ENCODE data around the gene MIER2.

The MIER2 gene

DNA sequence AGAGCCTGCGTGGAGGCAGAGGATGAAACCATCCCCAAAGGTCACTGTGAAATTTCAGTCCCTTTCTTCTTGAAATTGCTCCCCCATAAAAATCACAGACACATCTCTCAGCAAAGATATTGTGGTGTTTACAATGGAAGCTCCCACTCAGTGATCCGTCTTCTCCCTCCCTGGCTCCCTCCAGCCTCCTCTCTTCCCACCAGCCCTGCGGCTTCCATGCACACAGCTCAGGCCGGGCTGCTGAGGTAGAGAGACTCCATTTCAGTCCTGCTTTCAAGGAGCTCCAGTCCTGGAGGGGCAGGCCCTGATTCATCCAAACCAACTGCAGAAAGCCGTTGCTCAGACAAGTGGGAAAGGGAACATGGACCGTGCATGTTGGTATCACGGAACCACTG lies 24.0 kb upstream of the MIER2 start:
- no peak for DNase-seq (ENCODE audit: extremely low read depth, low read depth)
- TF ChIP-seq, protein P1, sequence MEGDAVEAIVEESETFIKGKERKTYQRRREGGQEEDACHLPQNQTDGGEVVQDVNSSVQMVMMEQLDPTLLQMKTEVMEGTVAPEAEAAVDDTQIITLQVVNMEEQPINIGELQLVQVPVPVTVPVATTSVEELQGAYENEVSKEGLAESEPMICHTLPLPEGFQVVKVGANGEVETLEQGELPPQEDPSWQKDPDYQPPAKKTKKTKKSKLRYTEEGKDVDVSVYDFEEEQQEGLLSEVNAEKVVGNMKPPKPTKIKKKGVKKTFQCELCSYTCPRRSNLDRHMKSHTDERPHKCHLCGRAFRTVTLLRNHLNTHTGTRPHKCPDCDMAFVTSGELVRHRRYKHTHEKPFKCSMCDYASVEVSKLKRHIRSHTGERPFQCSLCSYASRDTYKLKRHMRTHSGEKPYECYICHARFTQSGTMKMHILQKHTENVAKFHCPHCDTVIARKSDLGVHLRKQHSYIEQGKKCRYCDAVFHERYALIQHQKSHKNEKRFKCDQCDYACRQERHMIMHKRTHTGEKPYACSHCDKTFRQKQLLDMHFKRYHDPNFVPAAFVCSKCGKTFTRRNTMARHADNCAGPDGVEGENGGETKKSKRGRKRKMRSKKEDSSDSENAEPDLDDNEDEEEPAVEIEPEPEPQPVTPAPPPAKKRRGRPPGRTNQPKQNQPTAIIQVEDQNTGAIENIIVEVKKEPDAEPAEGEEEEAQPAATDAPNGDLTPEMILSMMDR (IDR thresholded peaks at IDR 0.05; ENCODE audit: low read depth, low read length) = no peak

DNA sequence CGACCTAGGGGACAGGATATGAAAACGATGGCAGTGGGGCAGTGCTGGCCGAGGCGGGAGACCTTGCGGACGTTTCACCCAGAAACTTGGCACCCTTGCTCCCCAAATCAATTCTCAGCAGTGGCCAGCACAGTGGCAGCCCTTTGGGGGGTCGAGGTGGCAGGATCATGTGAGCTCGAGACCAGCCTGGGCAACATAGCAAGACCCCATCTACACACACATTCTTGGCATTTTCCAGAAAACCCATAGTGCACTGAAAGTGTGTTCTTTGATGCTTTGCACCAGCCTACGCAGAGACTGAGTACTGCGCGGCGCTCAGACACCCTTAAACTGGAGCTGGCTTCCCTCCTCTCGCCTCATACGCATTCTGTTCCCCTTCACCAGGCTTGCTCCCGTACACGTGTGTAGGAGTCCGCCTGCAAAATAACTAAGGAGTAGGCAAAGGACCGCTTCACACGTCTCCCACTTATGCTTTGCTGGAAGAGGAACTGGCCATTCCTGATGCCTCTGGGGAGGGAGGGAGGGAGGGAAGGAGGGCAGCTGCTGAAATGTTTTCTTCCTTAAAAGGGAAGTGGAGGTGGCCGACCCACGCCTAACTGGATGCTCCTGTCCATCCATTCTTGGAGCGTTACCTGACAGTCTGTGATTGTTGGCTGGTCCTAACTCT lies 23.5 kb upstream of the MIER2 start:
- no peak for DNase-seq (ENCODE audit: extremely low read depth, low read depth)
- TF ChIP-seq, protein P1 (IDR thresholded peaks at IDR 0.05; ENCODE audit: low read depth, low read length) = no peak

DNA sequence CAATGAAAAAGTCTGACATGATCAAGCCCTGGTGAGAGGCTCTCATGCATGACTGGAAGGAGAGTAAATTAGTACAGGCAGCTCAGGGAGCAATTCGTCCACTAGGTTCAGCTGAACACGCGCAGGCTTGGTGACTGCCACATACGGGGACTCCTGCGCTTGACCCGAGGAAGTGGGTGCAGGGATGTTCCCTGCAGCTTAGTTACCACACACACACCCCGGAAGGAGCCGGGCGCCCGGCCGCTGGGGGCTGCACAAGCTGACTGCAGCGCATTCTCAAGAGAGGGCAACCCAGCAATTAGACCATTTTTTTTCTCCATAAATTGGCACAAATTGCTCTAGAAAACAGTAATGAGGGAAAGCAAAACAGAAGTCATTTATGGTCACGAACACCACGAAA lies 23.0 kb upstream of the MIER2 start:
- DNase-seq (ENCODE audit: extremely low read depth, low read depth) = no peak
- TF ChIP-seq, protein P1 (IDR thresholded peaks at IDR 0.05; ENCODE audit: low read depth, low read length) = no peak

- DNase-seq (ENCODE audit: extremely low read depth, low read depth) = no peak
- TF ChIP-seq, protein P1 (IDR thresholded peaks at IDR 0.05; ENCODE audit: low read depth, low read length) = no peak
Observed at GRCh38 chr19:366951-367350, 22.4 kb upstream of the MIER2 start.

GRCh38 chr19:366205-366783 lies 21.7 kb upstream of the MIER2 start:
- no peak for DNase-seq (ENCODE audit: extremely low read depth, low read depth)
- TF ChIP-seq, protein P1 (IDR thresholded peaks at IDR 0.05; ENCODE audit: low read depth, low read length) = no peak

DNA sequence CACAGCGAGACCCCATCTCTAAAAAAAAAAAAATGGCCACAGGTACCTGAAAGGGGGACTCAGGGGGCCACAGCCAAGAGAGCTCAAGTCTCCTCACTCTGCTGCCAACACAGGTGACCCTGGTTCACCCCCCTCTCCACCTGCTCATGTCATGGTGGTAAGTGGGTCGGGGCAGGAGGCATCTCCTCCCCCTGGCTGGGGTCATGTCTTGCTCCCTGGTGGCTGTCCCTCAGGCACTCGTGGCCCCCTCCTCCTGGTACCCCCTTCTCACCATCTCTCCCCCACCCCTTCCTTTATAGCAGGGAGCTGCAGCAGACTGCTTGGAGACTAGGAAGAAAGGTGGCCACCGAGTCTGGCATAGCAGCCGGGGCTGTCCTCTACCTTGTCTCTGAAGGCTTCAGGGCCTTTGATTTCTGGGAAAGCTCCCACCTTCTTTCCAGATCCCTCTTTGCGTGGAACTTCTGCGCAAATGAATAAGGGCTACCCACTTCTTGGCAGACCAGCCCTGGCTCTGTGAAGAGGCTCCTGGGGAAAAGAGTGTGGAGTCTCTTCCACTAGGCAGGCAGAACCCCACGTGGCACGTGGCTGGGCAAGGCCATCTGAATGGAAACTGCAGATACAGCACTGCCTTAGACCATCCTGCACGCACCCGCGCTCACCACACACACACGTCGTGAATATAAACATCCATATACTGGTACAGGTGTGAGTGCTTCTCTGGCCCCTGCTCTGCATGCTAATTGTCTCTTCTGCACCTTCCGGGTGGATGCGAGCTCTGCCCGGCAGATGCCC lies 20.1 kb upstream of the MIER2 start:
- TF ChIP-seq, protein P1 (IDR thresholded peaks at IDR 0.05; ENCODE audit: low read depth, low read length) = no peak
- DNase-seq (ENCODE audit: extremely low read depth, low read depth) = no peak

GRCh38 chr19:362683-363082 lies 18.1 kb upstream of the MIER2 start:
- DNase-seq (ENCODE audit: extremely low read depth, low read depth) = no peak
- TF ChIP-seq, protein P1 (IDR thresholded peaks at IDR 0.05; ENCODE audit: low read depth, low read length) = no peak

Data from AG09319 (cell line).